ENCODE measurements around the gene PRKAG2. TPM values are rescaled to one million over a fixed set of nuclear protein-coding genes. Genes with fewer than 3 reads are reported as not detected.

Gene PRKAG2
- total RNA-seq, 1 donor from 2014 or later = 35.4 TPM

DNA sequence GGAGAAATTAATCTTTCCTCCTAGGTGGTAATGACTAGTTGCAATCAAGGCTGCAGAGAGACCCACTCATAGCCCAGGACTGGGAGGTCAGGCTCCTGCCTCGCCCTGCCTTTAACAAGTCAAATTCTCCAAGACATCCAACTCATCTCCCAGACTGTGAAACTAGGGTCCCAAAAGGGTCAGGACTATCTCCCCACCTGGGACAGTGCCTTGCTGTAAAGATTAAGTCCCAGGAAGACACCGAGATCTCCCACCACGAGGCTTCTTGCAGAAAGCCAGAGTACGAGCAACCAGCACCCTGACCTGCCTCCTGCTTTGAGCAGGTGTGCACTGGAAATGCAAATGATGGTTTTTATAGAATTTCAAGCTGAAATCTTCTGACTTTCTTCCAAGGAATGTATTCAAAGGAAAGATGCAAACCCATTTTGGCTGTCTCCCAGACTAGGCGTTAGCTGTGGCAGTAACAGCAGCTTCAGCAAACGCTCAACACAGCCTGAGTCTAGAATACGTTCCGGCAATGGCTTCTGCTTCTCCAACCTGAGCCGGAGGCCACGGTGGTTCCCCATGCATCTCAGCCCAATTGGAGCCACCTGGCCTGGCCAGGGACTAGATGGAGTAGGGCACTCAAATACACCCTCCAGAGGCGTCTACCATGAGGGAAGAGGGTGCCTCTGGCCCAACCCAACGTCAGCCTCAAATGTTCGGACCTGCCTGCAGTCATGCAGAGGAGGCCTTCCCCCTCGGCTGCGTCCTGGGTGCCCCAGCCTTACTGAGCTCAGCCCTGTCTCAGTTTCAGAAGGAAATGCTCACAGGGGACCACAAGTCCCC, 170.4 kb downstream of the PRKAG2 start:
- TF ChIP-seq, protein P1, sequence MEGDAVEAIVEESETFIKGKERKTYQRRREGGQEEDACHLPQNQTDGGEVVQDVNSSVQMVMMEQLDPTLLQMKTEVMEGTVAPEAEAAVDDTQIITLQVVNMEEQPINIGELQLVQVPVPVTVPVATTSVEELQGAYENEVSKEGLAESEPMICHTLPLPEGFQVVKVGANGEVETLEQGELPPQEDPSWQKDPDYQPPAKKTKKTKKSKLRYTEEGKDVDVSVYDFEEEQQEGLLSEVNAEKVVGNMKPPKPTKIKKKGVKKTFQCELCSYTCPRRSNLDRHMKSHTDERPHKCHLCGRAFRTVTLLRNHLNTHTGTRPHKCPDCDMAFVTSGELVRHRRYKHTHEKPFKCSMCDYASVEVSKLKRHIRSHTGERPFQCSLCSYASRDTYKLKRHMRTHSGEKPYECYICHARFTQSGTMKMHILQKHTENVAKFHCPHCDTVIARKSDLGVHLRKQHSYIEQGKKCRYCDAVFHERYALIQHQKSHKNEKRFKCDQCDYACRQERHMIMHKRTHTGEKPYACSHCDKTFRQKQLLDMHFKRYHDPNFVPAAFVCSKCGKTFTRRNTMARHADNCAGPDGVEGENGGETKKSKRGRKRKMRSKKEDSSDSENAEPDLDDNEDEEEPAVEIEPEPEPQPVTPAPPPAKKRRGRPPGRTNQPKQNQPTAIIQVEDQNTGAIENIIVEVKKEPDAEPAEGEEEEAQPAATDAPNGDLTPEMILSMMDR (IDR thresholded peaks at IDR 0.05) = no peak
- Histone ChIP-seq H3K27ac (no peak overlapping the region), H3K4me3 (no peak overlapping the region), H3K27me3 (ENCODE audit: low read depth) (no peaks in the 10 kb centered on the region), H3K36me3 (peaks cover 6% of the 10 kb centered on the region), H3K4me1 (peaks cover 17% of the 10 kb centered on the region), H3K9me3 (no peaks in the 10 kb centered on the region)
- peak; percentile 41 for DNase-seq
- no peak for ATAC-seq
- intact Hi-C loops (cut with DNase I) = no loop called here

DNA sequence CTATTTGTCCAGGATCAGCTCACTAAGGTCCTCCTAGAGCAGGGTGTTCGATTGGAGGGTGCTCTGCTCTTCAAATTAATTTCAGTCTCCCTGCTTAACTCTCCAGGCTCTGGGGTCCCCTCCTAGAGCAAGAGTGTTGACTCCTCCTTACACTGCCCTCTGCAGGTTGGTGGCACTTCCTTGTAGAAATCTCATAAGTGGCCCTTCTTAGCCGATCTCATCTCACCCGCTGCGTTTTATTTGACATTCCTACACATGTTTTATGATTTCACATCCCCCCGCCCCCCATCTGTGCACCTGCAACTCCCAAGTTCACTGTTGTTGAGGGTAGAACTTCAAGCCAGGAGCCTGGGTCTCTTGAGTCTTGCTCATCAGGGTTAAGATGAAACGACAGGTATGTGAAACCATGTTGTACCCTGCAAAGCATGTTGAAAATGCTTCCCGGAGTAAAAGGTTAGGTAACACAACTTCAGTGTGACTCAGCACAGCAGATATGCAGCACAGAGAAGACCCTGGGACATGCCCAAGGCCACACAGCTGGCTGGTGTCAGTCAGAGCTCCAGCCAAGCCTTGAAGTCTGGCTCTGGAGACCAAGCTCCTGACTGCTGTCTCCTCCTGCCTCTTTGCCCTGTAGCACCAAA, 171.2 kb downstream of the PRKAG2 start:
- Histone ChIP-seq H3K36me3 (peaks cover 6% of the 10 kb centered on the region), H3K9me3 (no peaks in the 10 kb centered on the region), H3K27ac (peak overlapping the region; percentile 24), H3K4me3 (peak overlapping the region; percentile 1), H3K27me3 (ENCODE audit: low read depth) (no peaks in the 10 kb centered on the region), H3K4me1 (peaks cover 17% of the 10 kb centered on the region)
- intact Hi-C loops (cut with DNase I) = no loop called here
- peak; percentile 69 to 75 for ATAC-seq
- TF ChIP-seq, protein P1 (IDR thresholded peaks at IDR 0.05) = peak; percentile 46
- peak; percentile 47 for DNase-seq

- peak overlapping the region; percentile 24 for H3K27ac ChIP-seq
- TF ChIP-seq, protein P1 (IDR thresholded peaks at IDR 0.05) = no peak
- intact Hi-C loops (cut with DNase I) = no loop called here
- H3K27me3 ChIP-seq (ENCODE audit: low read depth) = no peaks in the 10 kb centered on the region
- H3K4me1 ChIP-seq = peaks cover 17% of the 10 kb centered on the region
- ATAC-seq (peak in 1 of 2 donors; percentile 13), DNase-seq (peak; percentile 23)
- H3K4me3 ChIP-seq = peak overlapping the region; percentile 1
- H3K9me3 ChIP-seq = no peaks in the 10 kb centered on the region
- H3K36me3 ChIP-seq = peaks cover 6% of the 10 kb centered on the region
Observed at GRCh38 chr7:151704960-151705635, 171.8 kb downstream of the PRKAG2 start.

GRCh38 chr7:151704299-151704959, 172.5 kb downstream of the PRKAG2 start:
- H3K9me3 ChIP-seq = no peaks in the 10 kb centered on the region
- H3K4me3 ChIP-seq = no peak overlapping the region
- DNase-seq = peak; percentile 33
- H3K27me3 ChIP-seq (ENCODE audit: low read depth) = no peaks in the 10 kb centered on the region
- H3K4me1 ChIP-seq = peaks cover 17% of the 10 kb centered on the region
- H3K27ac ChIP-seq = no peak overlapping the region
- ATAC-seq = no peak
- intact Hi-C loops (cut with DNase I) = no loop called here
- TF ChIP-seq, protein P1 (IDR thresholded peaks at IDR 0.05) = no peak
- peaks cover 6% of the 10 kb centered on the region for H3K36me3 ChIP-seq

DNA sequence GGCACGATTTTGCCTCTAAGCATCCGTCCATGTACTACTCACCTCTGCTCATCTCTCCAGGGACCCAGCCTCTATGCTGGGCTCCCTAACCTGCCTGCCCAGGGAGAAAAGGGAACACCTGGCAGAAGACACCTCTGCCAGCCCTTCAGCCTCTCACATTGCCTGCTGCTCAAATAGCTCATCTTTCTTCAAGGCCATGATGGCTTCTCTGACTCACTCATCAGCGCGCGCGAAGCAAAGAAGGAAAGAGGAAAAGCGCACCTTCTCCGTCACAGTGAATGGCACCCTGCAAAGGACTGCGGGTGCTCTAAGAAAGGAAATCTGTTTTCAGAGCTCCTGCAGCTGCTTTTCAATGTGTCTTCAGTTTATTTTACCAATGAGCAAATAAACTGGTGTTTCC, 174.0 kb downstream of the PRKAG2 start:
- TF ChIP-seq, protein P1 (IDR thresholded peaks at IDR 0.05) = no peak
- no peaks in the 10 kb centered on the region for H3K36me3 ChIP-seq
- intact Hi-C loops (cut with DNase I) = no loop called here
- H3K27ac ChIP-seq = no peak overlapping the region
- peaks cover 17% of the 10 kb centered on the region for H3K4me1 ChIP-seq
- ATAC-seq (no peak), DNase-seq (no peak)
- H3K4me3 ChIP-seq = no peak overlapping the region
- no peaks in the 10 kb centered on the region for H3K9me3 ChIP-seq
- no peaks in the 10 kb centered on the region for H3K27me3 ChIP-seq (ENCODE audit: low read depth)

Measured in lower lobe of right lung (tissue), 2 donors.